ENCODE data around the gene WDR70. TPM values are rescaled to one million over a fixed set of nuclear protein-coding genes. Genes with fewer than 3 reads are reported as not detected.
"Not testable (repeated sequence)": the region's sequence is repeated elsewhere in the genome, so short reads cannot be mapped to it uniquely, and the experiment has no call there.

The WDR70 gene
- total RNA-seq, 1 donor from 2014 or later: 29.0 TPM

DNA sequence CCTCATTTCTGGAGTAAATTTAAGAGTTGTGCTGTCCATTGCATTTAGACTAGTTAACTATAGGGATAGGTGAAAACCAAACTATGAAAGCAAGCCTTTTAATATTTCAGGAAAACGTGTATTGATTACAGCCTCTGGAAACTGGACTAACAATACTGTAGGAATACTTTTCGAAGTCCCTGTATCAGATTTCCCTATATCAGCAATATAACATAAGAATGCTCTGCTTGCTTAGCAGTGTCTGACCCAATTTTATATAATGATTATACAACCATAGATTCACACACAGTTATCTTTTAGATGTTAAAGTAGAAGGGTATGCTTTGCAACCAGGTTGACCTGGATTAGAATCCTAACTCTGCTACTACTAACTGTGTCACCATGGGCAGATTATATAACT lies 203.1 kb downstream of the WDR70 start:
- H3K36me3 ChIP-seq: no peaks in the 10 kb centered on the region
- no peaks in the 10 kb centered on the region for H3K9me3 ChIP-seq
- no peaks in the 10 kb centered on the region for H3K27me3 ChIP-seq (ENCODE audit: low read depth)
- H3K27ac ChIP-seq: no peak overlapping the region
- H3K4me3 ChIP-seq: no peak overlapping the region
- TF ChIP-seq, protein P1, sequence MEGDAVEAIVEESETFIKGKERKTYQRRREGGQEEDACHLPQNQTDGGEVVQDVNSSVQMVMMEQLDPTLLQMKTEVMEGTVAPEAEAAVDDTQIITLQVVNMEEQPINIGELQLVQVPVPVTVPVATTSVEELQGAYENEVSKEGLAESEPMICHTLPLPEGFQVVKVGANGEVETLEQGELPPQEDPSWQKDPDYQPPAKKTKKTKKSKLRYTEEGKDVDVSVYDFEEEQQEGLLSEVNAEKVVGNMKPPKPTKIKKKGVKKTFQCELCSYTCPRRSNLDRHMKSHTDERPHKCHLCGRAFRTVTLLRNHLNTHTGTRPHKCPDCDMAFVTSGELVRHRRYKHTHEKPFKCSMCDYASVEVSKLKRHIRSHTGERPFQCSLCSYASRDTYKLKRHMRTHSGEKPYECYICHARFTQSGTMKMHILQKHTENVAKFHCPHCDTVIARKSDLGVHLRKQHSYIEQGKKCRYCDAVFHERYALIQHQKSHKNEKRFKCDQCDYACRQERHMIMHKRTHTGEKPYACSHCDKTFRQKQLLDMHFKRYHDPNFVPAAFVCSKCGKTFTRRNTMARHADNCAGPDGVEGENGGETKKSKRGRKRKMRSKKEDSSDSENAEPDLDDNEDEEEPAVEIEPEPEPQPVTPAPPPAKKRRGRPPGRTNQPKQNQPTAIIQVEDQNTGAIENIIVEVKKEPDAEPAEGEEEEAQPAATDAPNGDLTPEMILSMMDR (IDR thresholded peaks at IDR 0.05): no peak
- H3K4me1 ChIP-seq: no peaks in the 10 kb centered on the region
- intact Hi-C loops (cut with DNase I): no loop called here
- DNase-seq (no peak), ATAC-seq (no peak)

DNA sequence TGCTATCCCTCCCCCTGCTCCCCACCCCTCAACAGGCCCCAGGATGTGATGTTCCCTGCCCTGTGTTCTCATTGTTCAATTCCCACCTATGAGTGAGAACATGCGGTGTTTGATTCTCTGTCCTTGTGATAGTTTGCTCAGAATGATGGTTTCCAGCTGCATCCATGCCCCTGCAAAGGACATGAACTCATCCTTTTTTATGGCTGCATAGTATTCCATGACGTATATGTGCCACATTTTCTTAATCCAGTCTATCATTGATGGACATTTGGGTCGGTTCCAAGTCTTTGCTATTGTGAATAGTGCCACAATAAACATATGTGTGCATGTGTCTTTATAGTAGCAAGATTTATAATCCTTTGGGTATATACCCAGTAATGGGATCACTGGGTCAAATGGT lies 214.2 kb downstream of the WDR70 start:
- intact Hi-C loops (cut with DNase I); H3K27me3 ChIP-seq (ENCODE audit: low read depth); H3K4me1 ChIP-seq; ATAC-seq; H3K36me3 ChIP-seq; H3K4me3 ChIP-seq; H3K27ac ChIP-seq; H3K9me3 ChIP-seq; DNase-seq: not testable (repeated sequence)

DNA sequence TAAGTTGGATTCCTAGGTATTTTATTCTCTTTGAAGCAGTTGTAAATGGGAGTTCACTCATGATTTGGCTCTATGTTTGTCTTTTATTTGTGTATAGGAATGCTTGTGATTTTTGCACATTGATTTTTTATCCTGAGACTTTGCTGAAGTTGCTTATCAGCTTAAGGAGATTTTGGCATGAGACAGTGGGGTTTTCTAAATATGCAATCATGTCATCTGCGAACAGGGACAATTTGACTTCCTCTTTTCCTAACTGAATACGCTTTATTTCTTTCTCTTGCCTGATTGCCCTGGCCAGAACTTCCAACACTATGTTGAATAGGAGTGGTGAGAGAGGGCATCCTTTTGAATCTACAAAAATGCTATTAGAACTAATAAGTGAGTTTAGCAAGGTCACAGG lies 215.7 kb downstream of the WDR70 start:
- H3K4me1 ChIP-seq; H3K9me3 ChIP-seq; ATAC-seq; H3K36me3 ChIP-seq; H3K4me3 ChIP-seq; H3K27me3 ChIP-seq (ENCODE audit: low read depth); intact Hi-C loops (cut with DNase I); DNase-seq; H3K27ac ChIP-seq: not testable (repeated sequence)

DNA sequence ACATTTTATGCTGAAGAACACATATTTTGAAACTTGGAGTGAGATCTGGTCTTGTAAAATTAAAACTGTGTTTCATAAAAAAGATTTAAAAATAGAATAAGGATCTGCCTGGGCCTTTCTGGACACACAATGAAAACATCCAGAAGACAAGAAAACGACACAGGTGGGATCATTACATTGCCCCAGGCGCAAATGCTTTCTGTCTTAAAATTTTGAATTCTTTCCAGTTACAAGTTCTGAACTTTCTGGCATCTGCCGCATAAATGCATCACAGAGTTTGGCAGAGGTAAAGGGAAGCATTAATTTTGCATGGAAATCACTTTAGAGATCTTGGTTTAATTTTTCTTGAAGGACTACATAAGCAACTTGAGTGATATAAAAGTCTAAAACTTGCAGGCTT lies 219.6 kb downstream of the WDR70 start:
- no peak for DNase-seq
- Histone ChIP-seq H3K27ac (no peak overlapping the region), H3K36me3 (no peaks in the 10 kb centered on the region), H3K4me1 (no peaks in the 10 kb centered on the region), H3K27me3 (ENCODE audit: low read depth) (no peaks in the 10 kb centered on the region), H3K9me3 (peaks cover 12% of the 10 kb centered on the region), H3K4me3 (no peak overlapping the region)
- TF ChIP-seq, protein P1 (IDR thresholded peaks at IDR 0.05): no peak
- intact Hi-C loops (cut with DNase I): no loop called here
- no peak for ATAC-seq

DNA sequence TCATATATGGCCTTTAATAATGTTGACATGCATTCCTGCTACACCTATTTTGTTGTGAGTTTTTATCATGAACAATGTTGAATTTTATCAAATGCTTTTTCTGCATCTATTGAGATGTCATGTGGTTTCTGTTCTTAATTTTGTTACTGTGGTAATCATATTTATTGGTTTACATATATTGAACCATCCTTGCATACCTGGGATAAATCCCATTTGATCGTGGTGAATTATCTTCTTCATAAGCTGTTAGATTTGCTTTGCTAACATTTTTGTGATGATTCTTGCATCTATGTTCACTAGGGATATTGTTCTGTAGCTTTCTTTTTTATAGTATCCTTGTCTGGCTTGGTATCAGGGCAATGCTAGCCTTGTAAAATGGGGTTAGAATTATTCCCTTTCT lies 222.0 kb downstream of the WDR70 start:
- H3K4me3 ChIP-seq: no peak overlapping the region
- peaks cover 12% of the 10 kb centered on the region for H3K9me3 ChIP-seq
- peaks cover 7% of the 10 kb centered on the region for H3K36me3 ChIP-seq
- no peak overlapping the region for H3K27ac ChIP-seq
- H3K4me1 ChIP-seq: no peaks in the 10 kb centered on the region
- ATAC-seq (no peak), DNase-seq (no peak)
- TF ChIP-seq, protein P1 (IDR thresholded peaks at IDR 0.05): no peak
- intact Hi-C loops (cut with DNase I): no loop called here
- no peaks in the 10 kb centered on the region for H3K27me3 ChIP-seq (ENCODE audit: low read depth)

DNA sequence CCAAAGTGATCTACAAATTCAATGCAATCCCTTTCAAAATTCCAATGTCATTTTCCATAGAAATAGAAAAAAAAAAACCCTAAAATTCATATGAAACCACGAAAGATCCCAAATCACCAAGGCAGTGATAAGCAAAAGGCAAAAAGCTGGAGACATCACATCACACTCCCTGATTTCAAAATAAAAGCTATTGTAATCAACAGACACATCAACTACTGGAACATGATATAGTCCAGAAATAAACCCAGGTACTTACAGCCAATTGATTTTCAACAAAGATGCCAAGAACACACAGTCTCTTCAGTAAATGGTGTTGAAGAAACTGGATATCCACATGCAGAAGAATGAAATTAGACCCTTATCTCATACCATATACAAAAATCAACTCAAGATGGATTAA lies 224.0 kb downstream of the WDR70 start:
- Histone ChIP-seq H3K27me3 (ENCODE audit: low read depth) (no peaks in the 10 kb centered on the region), H3K4me3 (no peak overlapping the region), H3K9me3 (peaks cover 12% of the 10 kb centered on the region), H3K4me1 (no peaks in the 10 kb centered on the region), H3K36me3 (peaks cover 7% of the 10 kb centered on the region), H3K27ac (no peak overlapping the region)
- intact Hi-C loops (cut with DNase I): no loop called here
- TF ChIP-seq, protein P1 (IDR thresholded peaks at IDR 0.05): no peak
- ATAC-seq (no peak), DNase-seq (no peak)

DNA sequence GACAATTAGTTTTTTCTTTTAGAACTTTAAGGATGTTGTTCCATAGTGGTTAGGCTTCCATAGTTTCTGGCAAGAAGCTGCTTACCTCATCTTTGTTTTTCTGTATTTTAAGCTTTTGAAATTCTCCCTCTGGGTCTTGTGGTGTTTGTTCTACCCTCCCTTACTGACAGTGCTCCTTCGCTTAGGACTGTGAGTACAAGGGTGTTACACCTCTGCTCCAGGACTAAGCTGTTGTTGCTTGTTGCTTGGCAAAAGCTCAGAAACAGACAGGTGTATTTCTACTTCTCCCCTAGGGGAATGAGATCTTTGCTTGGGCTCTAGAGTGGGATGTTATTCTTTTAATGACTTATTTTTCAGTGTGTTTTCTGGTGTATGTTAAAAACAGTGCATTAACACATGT lies 225.2 kb downstream of the WDR70 start:
- H3K4me1 ChIP-seq: no peaks in the 10 kb centered on the region
- H3K9me3 ChIP-seq: peaks cover 12% of the 10 kb centered on the region
- peaks cover 11% of the 10 kb centered on the region for H3K36me3 ChIP-seq
- no peak overlapping the region for H3K4me3 ChIP-seq
- TF ChIP-seq, protein P1 (IDR thresholded peaks at IDR 0.05): no peak
- no peak overlapping the region for H3K27ac ChIP-seq
- DNase-seq (no peak), ATAC-seq (no peak)
- intact Hi-C loops (cut with DNase I): no loop called here
- no peaks in the 10 kb centered on the region for H3K27me3 ChIP-seq (ENCODE audit: low read depth)

All from lower lobe of right lung (tissue), 2 donors.